Measurements from ENCODE around the gene ACOXL. TPM values are rescaled to one million over a fixed set of nuclear protein-coding genes. Genes with fewer than 3 reads are reported as not detected.

The ACOXL gene
- total RNA-seq, 3 donors from 2014 or later (not counting 1 experiment from before 2014, with no cell fraction given) = not detected

DNA sequence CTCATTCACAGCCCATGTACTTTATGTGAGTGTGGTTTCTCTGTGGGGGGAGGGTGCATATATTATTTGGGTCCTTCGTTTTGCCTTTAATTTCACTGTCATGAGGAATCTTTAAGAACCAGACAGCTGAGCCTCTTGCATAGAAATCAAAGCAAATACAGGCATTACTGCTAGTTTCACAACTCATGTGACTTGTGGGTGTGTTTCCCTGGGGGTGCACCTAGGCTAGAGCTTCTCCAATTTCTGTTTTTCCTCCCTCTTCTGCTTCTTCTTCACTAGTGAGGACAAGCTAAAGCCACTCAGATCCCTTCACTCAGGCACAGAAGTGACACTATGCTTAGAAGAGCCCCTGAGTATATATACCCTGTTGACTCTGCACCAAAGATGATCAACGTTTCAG, 131.4 kb downstream of the ACOXL start:
- no peak overlapping the region for H3K27ac Mint-ChIP-seq
- Histone ChIP-seq H3K4me1 (ENCODE audit: control insufficient read depth, insufficient read depth, low read length) (peaks cover 23% of the 10 kb centered on the region), H3K27me3 (ENCODE audit: control insufficient read depth, insufficient read depth, low read length) (no peaks in the 10 kb centered on the region), H3K36me3 (ENCODE audit: control insufficient read depth, insufficient read depth, low read length) (no peaks in the 10 kb centered on the region), H3K9me3 (ENCODE audit: control insufficient read depth, insufficient read depth, low read length) (no peaks in the 10 kb centered on the region), H3K4me3 (ENCODE audit: low read length) (no peak overlapping the region), H3K27ac (ENCODE audit: low read length) (no peak overlapping the region)
- peaks cover 28 to 66% of the 10 kb centered on the region in 2 donors for H3K27me3 Mint-ChIP-seq (ENCODE audit: low read depth in 2 of 2)
- TF ChIP-seq, protein P1, sequence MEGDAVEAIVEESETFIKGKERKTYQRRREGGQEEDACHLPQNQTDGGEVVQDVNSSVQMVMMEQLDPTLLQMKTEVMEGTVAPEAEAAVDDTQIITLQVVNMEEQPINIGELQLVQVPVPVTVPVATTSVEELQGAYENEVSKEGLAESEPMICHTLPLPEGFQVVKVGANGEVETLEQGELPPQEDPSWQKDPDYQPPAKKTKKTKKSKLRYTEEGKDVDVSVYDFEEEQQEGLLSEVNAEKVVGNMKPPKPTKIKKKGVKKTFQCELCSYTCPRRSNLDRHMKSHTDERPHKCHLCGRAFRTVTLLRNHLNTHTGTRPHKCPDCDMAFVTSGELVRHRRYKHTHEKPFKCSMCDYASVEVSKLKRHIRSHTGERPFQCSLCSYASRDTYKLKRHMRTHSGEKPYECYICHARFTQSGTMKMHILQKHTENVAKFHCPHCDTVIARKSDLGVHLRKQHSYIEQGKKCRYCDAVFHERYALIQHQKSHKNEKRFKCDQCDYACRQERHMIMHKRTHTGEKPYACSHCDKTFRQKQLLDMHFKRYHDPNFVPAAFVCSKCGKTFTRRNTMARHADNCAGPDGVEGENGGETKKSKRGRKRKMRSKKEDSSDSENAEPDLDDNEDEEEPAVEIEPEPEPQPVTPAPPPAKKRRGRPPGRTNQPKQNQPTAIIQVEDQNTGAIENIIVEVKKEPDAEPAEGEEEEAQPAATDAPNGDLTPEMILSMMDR (IDR thresholded peaks at IDR 0.05) = no peak
- intact Hi-C loops (cut with micrococcal nuclease) = no loop called here
- ATAC-seq = no peak
- no peak overlapping the region for H3K4me3 Mint-ChIP-seq
- no peaks in the 10 kb centered on the region for H3K9me3 Mint-ChIP-seq
- WGBS (ENCODE audit: insufficient coverage) = 75% methylated on average over 2 of the region's 2 CpGs
- DNase-seq = no peak
- H3K36me3 Mint-ChIP-seq = no peaks in the 10 kb centered on the region
- peaks cover 14 to 15% of the 10 kb centered on the region in 2 donors for H3K4me1 Mint-ChIP-seq

GRCh38 chr2:110864176-110864575, 131.8 kb downstream of the ACOXL start:
- no peak overlapping the region for H3K4me3 ChIP-seq (ENCODE audit: low read length)
- H3K9me3 Mint-ChIP-seq = no peaks in the 10 kb centered on the region
- no peak overlapping the region for H3K27ac ChIP-seq (ENCODE audit: low read length)
- H3K4me1 ChIP-seq (ENCODE audit: control insufficient read depth, insufficient read depth, low read length) = peaks cover 19% of the 10 kb centered on the region
- TF ChIP-seq, protein P1 (IDR thresholded peaks at IDR 0.05) = no peak
- H3K36me3 ChIP-seq (ENCODE audit: control insufficient read depth, insufficient read depth, low read length) = no peaks in the 10 kb centered on the region
- intact Hi-C loops (cut with micrococcal nuclease) = no loop called here
- no peak overlapping the region for H3K27ac Mint-ChIP-seq
- no peak overlapping the region for H3K4me3 Mint-ChIP-seq
- ATAC-seq (no peak), DNase-seq (no peak)
- peaks cover 9 to 10% of the 10 kb centered on the region in 2 donors for H3K4me1 Mint-ChIP-seq
- peaks cover 25 to 63% of the 10 kb centered on the region in 2 donors for H3K27me3 Mint-ChIP-seq (ENCODE audit: low read depth in 2 of 2)
- no peaks in the 10 kb centered on the region for H3K36me3 Mint-ChIP-seq
- 98% methylated on average over 3 of the region's 3 CpGs for WGBS (ENCODE audit: insufficient coverage)
- H3K27me3 ChIP-seq (ENCODE audit: control insufficient read depth, insufficient read depth, low read length) = no peaks in the 10 kb centered on the region
- no peaks in the 10 kb centered on the region for H3K9me3 ChIP-seq (ENCODE audit: control insufficient read depth, insufficient read depth, low read length)

DNA sequence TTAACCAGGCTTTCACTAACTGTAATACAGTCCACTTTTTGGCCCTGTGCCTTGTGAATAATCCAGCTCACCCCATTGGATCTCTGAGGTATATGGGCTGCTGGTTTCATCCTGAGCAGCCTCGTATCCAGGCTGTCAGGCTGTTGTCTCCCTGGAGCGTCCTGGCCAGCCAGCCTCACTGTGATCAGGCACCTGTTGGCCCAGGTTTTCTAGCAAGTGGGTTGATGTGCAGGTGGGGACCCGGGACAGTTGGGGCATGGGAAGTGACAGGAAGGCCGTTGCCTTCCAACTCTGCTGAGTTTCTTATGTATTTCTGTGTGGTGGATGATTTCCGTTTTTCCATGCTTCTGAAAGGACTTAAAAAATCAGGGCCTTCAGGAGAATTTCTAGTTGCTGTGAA, 132.4 kb downstream of the ACOXL start:
- Histone ChIP-seq H3K4me3 (ENCODE audit: low read length) (no peak overlapping the region), H3K27me3 (ENCODE audit: control insufficient read depth, insufficient read depth, low read length) (no peaks in the 10 kb centered on the region), H3K36me3 (ENCODE audit: control insufficient read depth, insufficient read depth, low read length) (no peaks in the 10 kb centered on the region), H3K27ac (ENCODE audit: low read length) (no peak overlapping the region), H3K4me1 (ENCODE audit: control insufficient read depth, insufficient read depth, low read length) (peaks cover 13% of the 10 kb centered on the region), H3K9me3 (ENCODE audit: control insufficient read depth, insufficient read depth, low read length) (no peaks in the 10 kb centered on the region)
- ATAC-seq (no peak), DNase-seq (peak in 1 of 2 donors; percentile 1)
- WGBS (ENCODE audit: insufficient coverage) = 85% methylated on average over 5 of the region's 5 CpGs
- peaks cover 6 to 7% of the 10 kb centered on the region in 2 donors for H3K4me1 Mint-ChIP-seq
- no peak overlapping the region for H3K4me3 Mint-ChIP-seq
- intact Hi-C loops (cut with micrococcal nuclease) = no loop called here
- no peaks in the 10 kb centered on the region for H3K9me3 Mint-ChIP-seq
- peaks cover 22 to 59% of the 10 kb centered on the region in 2 donors for H3K27me3 Mint-ChIP-seq (ENCODE audit: low read depth in 2 of 2)
- TF ChIP-seq, protein P1 (IDR thresholded peaks at IDR 0.05) = no peak
- H3K36me3 Mint-ChIP-seq = no peaks in the 10 kb centered on the region
- H3K27ac Mint-ChIP-seq = no peak overlapping the region

- peaks cover 9% of the 10 kb centered on the region for H3K4me1 ChIP-seq (ENCODE audit: control insufficient read depth, insufficient read depth, low read length)
- no peaks in the 10 kb centered on the region for H3K36me3 ChIP-seq (ENCODE audit: control insufficient read depth, insufficient read depth, low read length)
- TF ChIP-seq, protein P1 (IDR thresholded peaks at IDR 0.05) = no peak
- 80% methylated on average over 5 of the region's 5 CpGs for WGBS (ENCODE audit: insufficient coverage)
- Mint-ChIP-seq H3K27me3 (ENCODE audit: low read depth in 2 of 2) (peaks cover 22 to 59% of the 10 kb centered on the region in 2 donors), H3K4me1 (peaks cover 6 to 7% of the 10 kb centered on the region in 2 donors), H3K4me3 (no peak overlapping the region), H3K36me3 (no peaks in the 10 kb centered on the region), H3K27ac (no peak overlapping the region), H3K9me3 (no peaks in the 10 kb centered on the region)
- DNase-seq = peak in 1 of 2 donors; percentile 21
- no peak overlapping the region for H3K27ac ChIP-seq (ENCODE audit: low read length)
- no peaks in the 10 kb centered on the region for H3K27me3 ChIP-seq (ENCODE audit: control insufficient read depth, insufficient read depth, low read length)
- no peak overlapping the region for H3K4me3 ChIP-seq (ENCODE audit: low read length)
- intact Hi-C loops (cut with micrococcal nuclease) = no loop called here
- no peaks in the 10 kb centered on the region for H3K9me3 ChIP-seq (ENCODE audit: control insufficient read depth, insufficient read depth, low read length)
- ATAC-seq = no peak
These were observed 132.8 kb downstream of the ACOXL start for GRCh38 chr2:110865188-110865587.

All from natural killer cell (primary cell).